Common myeloid progenitor, CD34-positive (primary cell): ENCODE measurements around the gene IFT122.
"Not testable (repeated sequence)": the region's sequence is repeated elsewhere in the genome, so short reads cannot be mapped to it uniquely, and the experiment has no call there.

Experiments used
- CTCF ChIA-PET: fragments of 350-600 bp; sonication (Branson Sonifier 250); formaldehyde crosslinking; loops from one replicate; lab custom pipeline; 2021; ENCODE audit warnings: antibody characterized with exemption; lab: Charles Lee
- POLR2A ChIA-PET: fragments of 350-600 bp; sonication (Branson Sonifier 250); formaldehyde crosslinking; loops from one replicate; lab custom pipeline; 2021; ENCODE audit warnings: antibody characterized with exemption; lab: Charles Lee
- DNase-seq, 3 donors: peaks; one replicate each; pipeline versions ENCODE4 v3.0.0 to v3.0.0-alpha.2; 2013
- H3K27ac ChIP-seq, 2 experiments: 1 replicate in 1 of 2; 2 replicates in 1 of 2; pipeline ENCODE4 v1.7.0; 2013; ENCODE audit warnings: inconsistent platforms in 2 of 2, low read length in 2 of 2, mild to moderate bottlenecking in 2 of 2, low read depth in 1 of 2, moderate library complexity in 1 of 2; ENCODE audit not compliant: severe bottlenecking in 2 of 2, insufficient read depth in 1 of 2, poor library complexity in 1 of 2
- H3K27me3 ChIP-seq, 5 experiments: replicated peaks in 2 of 5; 1 replicate in 3 of 5; 2 replicates in 2 of 5; pipeline versions ENCODE4 v1.6.1 to v1.7.0; 2013; ENCODE audit warnings: low read length in 4 of 5, mild to moderate bottlenecking in 2 of 5, moderate library complexity in 2 of 5, inconsistent platforms in 1 of 5; ENCODE audit not compliant: insufficient read depth in 5 of 5, control insufficient read depth in 4 of 5
- H3K36me3 ChIP-seq, 4 experiments: 1 replicate in 2 of 4; 2 replicates in 2 of 4; pipeline versions ENCODE4 v1.6.1 to v1.7.0; 2013; ENCODE audit warnings: low read length in 3 of 4, control low read depth in 1 of 4, mild to moderate bottlenecking in 1 of 4; ENCODE audit not compliant: control insufficient read depth in 4 of 4, insufficient read depth in 4 of 4
- H3K4me1 ChIP-seq, 4 experiments: 1 replicate in 3 of 4; 2 replicates in 1 of 4; pipeline versions ENCODE4 v1.6.1 to v1.7.1; 2013; ENCODE audit warnings: low read length in 3 of 4, mild to moderate bottlenecking in 3 of 4, control low read depth in 1 of 4, inconsistent platforms in 1 of 4, moderate library complexity in 1 of 4; ENCODE audit not compliant: control insufficient read depth in 4 of 4, insufficient read depth in 4 of 4; ENCODE audit errors: control extremely low read depth in 1 of 4
- H3K4me3 ChIP-seq, 7 experiments: 1 replicate in 4 of 7; 2 replicates in 3 of 7; pipeline versions ENCODE4 v1.5.1 to v1.7.0; 2013; ENCODE audit warnings: mild to moderate bottlenecking in 7 of 7, low read length in 6 of 7, moderate library complexity in 6 of 7, inconsistent platforms in 2 of 7, low read depth in 2 of 7, control low read depth in 1 of 7; ENCODE audit not compliant: insufficient read depth in 4 of 7, control insufficient read depth in 1 of 7; ENCODE audit errors: extremely low read depth in 1 of 7
- H3K9me3 ChIP-seq, 5 experiments: 1 replicate in 4 of 5; 2 replicates in 1 of 5; pipeline versions ENCODE4 v1.6.1 to v1.7.1; 2013; ENCODE audit warnings: low read length in 4 of 5, mild to moderate bottlenecking in 2 of 5, inconsistent platforms in 1 of 5, low read depth in 1 of 5, moderate library complexity in 1 of 5; ENCODE audit not compliant: control insufficient read depth in 4 of 5, insufficient read depth in 2 of 5; ENCODE audit errors: control extremely low read depth in 1 of 5
- WGBS: methylation state at CpG from one replicate; pipeline ENCODE4 v1.1.5; 2013; ENCODE audit not compliant: insufficient coverage; 5-methylcytosine and 5-hydroxymethylcytosine counted together

IFT122 gene

GRCh38 chr3:129409541-129409940, 30.5 kb upstream of the IFT122 start:
- DNase-seq: no peak
- no peak overlapping the region for H3K27ac ChIP-seq
- no peaks in the 10 kb centered on the region for H3K4me1 ChIP-seq
- POLR2A ChIA-PET: no interaction called here
- no CpG with 5 or more reads among the region's 2 CpGs for WGBS
- H3K9me3 ChIP-seq: no peaks in the 10 kb centered on the region
- H3K36me3 ChIP-seq: no peaks in the 10 kb centered on the region
- H3K27me3 ChIP-seq: no peaks in the 10 kb centered on the region
- no peak overlapping the region for H3K4me3 ChIP-seq
- CTCF ChIA-PET: interaction anchor here (0.7 kb wide), 1 partner anchor 10 kb away, joined by 3 read pairs; no protein-coding TSS in a partner anchor

GRCh38 chr3:129410971-129411370, 29.1 kb upstream of the IFT122 start:
- Histone ChIP-seq H3K36me3 (no peaks in the 10 kb centered on the region), H3K4me1 (no peaks in the 10 kb centered on the region), H3K27ac (no peak overlapping the region), H3K27me3 (no peaks in the 10 kb centered on the region), H3K4me3 (no peak overlapping the region), H3K9me3 (no peaks in the 10 kb centered on the region)
- 77% methylated on average over 16 of the region's 17 CpGs for WGBS
- ChIA-PET POLR2A (no interaction called here), CTCF (interaction anchor here (1.3 kb wide), 1 partner anchor 28 kb away, joined by 6 read pairs; no protein-coding TSS in a partner anchor)
- peak in 1 of 3 donors; percentile 24 for DNase-seq

- Histone ChIP-seq H3K9me3 (no peaks in the 10 kb centered on the region), H3K4me3 (no peak overlapping the region), H3K36me3 (no peaks in the 10 kb centered on the region), H3K4me1 (no peaks in the 10 kb centered on the region), H3K27me3 (no peaks in the 10 kb centered on the region), H3K27ac (no peak overlapping the region)
- POLR2A ChIA-PET: interaction anchor here (0.6 kb wide), 1 partner anchor 98 kb away, joined by 3 read pairs; no protein-coding TSS in a partner anchor
- CTCF ChIA-PET: interaction anchor here (1.2 to 1.7 kb wide), 4 partner anchors 10 to 29 kb away, joined by 3 to 7 read pairs (median 5); no protein-coding TSS in a partner anchor
- DNase-seq: no peak
- WGBS: 95% methylated on average over 6 of the region's 6 CpGs
These were observed 27.4 kb upstream of the IFT122 start for GRCh38 chr3:129412542-129413198.

GRCh38 chr3:129413238-129413637, 26.8 kb upstream of the IFT122 start:
- not testable (repeated sequence) for DNase-seq, H3K4me3 ChIP-seq, H3K27ac ChIP-seq, H3K4me1 ChIP-seq, H3K9me3 ChIP-seq, H3K27me3 ChIP-seq, H3K36me3 ChIP-seq
- 94% methylated on average over 2 of the region's 3 CpGs for WGBS
- POLR2A ChIA-PET: interaction anchor here (0.6 kb wide), 1 partner anchor 8 kb away, joined by 3 read pairs; no protein-coding TSS in a partner anchor
- CTCF ChIA-PET: interaction anchor here (1.2 to 1.7 kb wide), 2 partner anchors 10 to 30 kb away, joined by 6 to 7 read pairs; no protein-coding TSS in a partner anchor

GRCh38 chr3:129413687-129414506, 26.1 kb upstream of the IFT122 start:
- Histone ChIP-seq H3K9me3 (no peaks in the 10 kb centered on the region), H3K27me3 (no peaks in the 10 kb centered on the region), H3K36me3 (no peaks in the 10 kb centered on the region), H3K4me1 (no peaks in the 10 kb centered on the region), H3K4me3 (no peak overlapping the region), H3K27ac (no peak overlapping the region)
- DNase-seq: peak in 2 of 3 donors; percentile 22 to 40
- ChIA-PET CTCF (no interaction called here), POLR2A (interaction anchor here (0.6 kb wide), 1 partner anchor 9 kb away, joined by 3 read pairs; no protein-coding TSS in a partner anchor)
- WGBS: 100% methylated on average over 3 of the region's 4 CpGs

GRCh38 chr3:129415378-129415777, 24.6 kb upstream of the IFT122 start:
- Histone ChIP-seq H3K4me3 (no peak overlapping the region), H3K36me3 (no peaks in the 10 kb centered on the region), H3K27ac (no peak overlapping the region), H3K4me1 (no peaks in the 10 kb centered on the region), H3K27me3 (no peaks in the 10 kb centered on the region), H3K9me3 (no peaks in the 10 kb centered on the region)
- ChIA-PET CTCF (no interaction called here), POLR2A (interaction anchor here (0.6 kb wide), 1 partner anchor 411 kb away, joined by 3 read pairs; no protein-coding TSS in a partner anchor)
- WGBS: 100% methylated on average over 3 of the region's 3 CpGs
- no peak for DNase-seq
